Endothelial cell of umbilical vein (primary cell): ENCODE results near the gene ASB11. TPM values are rescaled to one million over a fixed set of nuclear protein-coding genes. Genes with fewer than 3 reads are reported as not detected.

ENCODE experiments used
- BruUV-seq: library from RNA; stranded (reverse); fragments of 400-500 nt; replicated peaks from 2 replicates; lab custom pipeline; 2021; lab: Mats Ljungman, UMichigan
- CTCF ChIA-PET: fragments of 300-600, 350-600 bp; sonication (Branson Sonifier 250); formaldehyde crosslinking; loops from one replicate; lab custom pipeline; 2021; ENCODE audit warnings: antibody characterized with exemption, inconsistent platforms; lab: Charles Lee
- POLR2A ChIA-PET: fragments of 300-600, 350-600 bp; sonication (Branson Sonifier 250); formaldehyde crosslinking; loops from one replicate; lab custom pipeline; 2021; ENCODE audit warnings: antibody characterized with exemption, inconsistent platforms; lab: Charles Lee
- DNase-seq: peaks from one replicate; pipeline ENCODE4 v3.0.0-alpha.2; 2011; ENCODE audit warnings: low read depth, low spot score
- FAIRE-seq: peaks from 2 replicates; lab custom pipeline; 2011; peaks lifted over from hg19 to GRCh38; lab: Jason Lieb, UNC
- H2AFZ ChIP-seq: 2 replicates; pipeline ENCODE4 v1.6.0; 2012; ENCODE audit warnings: low read depth, low read length, control low read depth, inconsistent platforms
- H3K27ac ChIP-seq: 2 replicates; pipeline ENCODE4 v1.5.1; 2011; ENCODE audit warnings: low read depth, mild to moderate bottlenecking, control low read depth, low read length, moderate library complexity; ENCODE audit not compliant: insufficient read depth
- H3K27me3 ChIP-seq, 2 experiments: 2 replicates each; pipeline versions ENCODE4 v1.6.0 to v1.6.1; 2011; ENCODE audit warnings: low read length in 2 of 2, mixed read lengths in 1 of 2; ENCODE audit not compliant: control insufficient read depth in 2 of 2, insufficient read depth in 2 of 2
- H3K36me3 ChIP-seq, 2 experiments: 2 replicates in 1 of 2; 3 replicates in 1 of 2; pipeline ENCODE4 v1.5.1; 2011; ENCODE audit warnings: low read length in 2 of 2, mild to moderate bottlenecking in 1 of 2, moderate library complexity in 1 of 2; ENCODE audit not compliant: control insufficient read depth in 2 of 2, insufficient read depth in 2 of 2; ENCODE audit errors: extremely low read depth in 1 of 2
- H3K4me1 ChIP-seq: 3 replicates; pipeline ENCODE4 v1.5.1; 2011; ENCODE audit warnings: mild to moderate bottlenecking, low read length; ENCODE audit not compliant: control insufficient read depth, insufficient read depth; ENCODE audit errors: extremely low read depth
- H3K4me2 ChIP-seq: 2 replicates; pipeline ENCODE4 v1.6.1; 2011; ENCODE audit warnings: low read length, control low read depth, mixed read lengths; ENCODE audit not compliant: insufficient read depth
- H3K4me3 ChIP-seq, 3 experiments: fragments of 200-600 bp in 1 of 3; sonication (generic), shearing (Covaris generic) in 1 of 3; replicated peaks in 1 of 3; 2 replicates each; pipeline ENCODE4 v1.5.1; 2011 to 2016; ENCODE audit warnings: control low read depth in 3 of 3, low read length in 3 of 3, mild to moderate bottlenecking in 2 of 3, inconsistent platforms in 1 of 3, low read depth in 1 of 3, moderate library complexity in 1 of 3; ENCODE audit not compliant: insufficient read depth in 1 of 3
- H3K79me2 ChIP-seq: 2 replicates; pipeline ENCODE4 v1.6.0; 2012; ENCODE audit warnings: low read length, inconsistent platforms; ENCODE audit not compliant: control insufficient read depth, insufficient read depth
- H3K9ac ChIP-seq: replicated peaks from 2 replicates; pipeline ENCODE3; 2011; ENCODE audit warnings: low read length, control low read depth; ENCODE audit not compliant: insufficient read depth; ENCODE audit errors: extremely low read depth
- H3K9me1 ChIP-seq: replicated peaks from 3 replicates; pipeline ENCODE4 v1.6.0; 2011; ENCODE audit warnings: mild to moderate bottlenecking, low read length; ENCODE audit not compliant: control insufficient read depth, insufficient read depth; ENCODE audit errors: extremely low read depth
- H3K9me3 ChIP-seq: replicated peaks from 2 replicates; pipeline ENCODE4 v1.5.1; 2012; ENCODE audit warnings: low read length, inconsistent platforms; ENCODE audit not compliant: control insufficient read depth, insufficient read depth
- H4K20me1 ChIP-seq: replicated peaks from 2 replicates; pipeline ENCODE3; 2011; ENCODE audit warnings: mild to moderate bottlenecking, low read length; ENCODE audit not compliant: control insufficient read depth, insufficient read depth; ENCODE audit errors: extremely low read depth
- CTCF ChIP-seq, 2 donors: IDR thresholded peaks; 1 replicate in 1 of 2; 2 replicates in 1 of 2; pipeline ENCODE4 v1.5.1; 2011; ENCODE audit warnings: low read length in 2 of 2, mild to moderate bottlenecking in 2 of 2, moderate library complexity in 2 of 2, control low read depth in 1 of 2, inconsistent platforms in 1 of 2, low read depth in 1 of 2; ENCODE audit not compliant: insufficient read depth in 1 of 2; ENCODE audit errors: extremely low read depth in 1 of 2
- EZH2 ChIP-seq: IDR thresholded peaks from 2 replicates; pipeline ENCODE4 v1.6.1; 2012; ENCODE audit warnings: borderline replicate concordance, low read depth, mild to moderate bottlenecking, moderate library complexity, low read length, inconsistent platforms; ENCODE audit not compliant: severe bottlenecking
- FOS ChIP-seq: IDR thresholded peaks from 2 replicates; pipeline ENCODE4 v1.6.1; 2011; ENCODE audit warnings: mild to moderate bottlenecking, low read length, moderate library complexity, borderline replicate concordance; ENCODE audit not compliant: insufficient read depth
- GATA2 ChIP-seq: IDR thresholded peaks from 2 replicates; pipeline ENCODE4 v1.7.0; 2011; ENCODE audit warnings: low read depth, mild to moderate bottlenecking, moderate library complexity, mixed read lengths, low read length; ENCODE audit not compliant: insufficient read length, insufficient read depth
- JUN ChIP-seq: IDR thresholded peaks from 2 replicates; pipeline ENCODE4 v1.6.1; 2011; ENCODE audit warnings: borderline replicate concordance, low read depth; ENCODE audit not compliant: insufficient read length, insufficient read depth
- MAX ChIP-seq: IDR thresholded peaks from 2 replicates; pipeline ENCODE4 v1.6.1; 2011; ENCODE audit not compliant: insufficient read depth, insufficient read length
- MYC ChIP-seq: IDR thresholded peaks from one replicate; pipeline ENCODE4 v1.6.1; 2011; ENCODE audit warnings: mild to moderate bottlenecking, low read depth, low read length
- POLR2A ChIP-seq: IDR thresholded peaks from 2 replicates; pipeline ENCODE4 v1.6.1; 2012; ENCODE audit warnings: low read depth, mild to moderate bottlenecking, control low read depth, low read length
- POLR2AphosphoS5 ChIP-seq: IDR thresholded peaks from 2 replicates; pipeline ENCODE4 v1.6.1; 2012; ENCODE audit warnings: low read depth, mild to moderate bottlenecking, control low read depth, low read length, moderate library complexity; ENCODE audit not compliant: insufficient read depth
- dilution Hi-C: fragments of 300-500 bp; cut with MboI; formaldehyde crosslinking; loops from one replicate; pipeline ENCODE4 v1.15.0; 2019; ENCODE audit warnings: low sequenced_read_pairs; ENCODE audit not compliant: extremely low pct_ligation_motif_present
- intact Hi-C: fragments of 100-400 bp; cut with micrococcal nuclease; formaldehyde crosslinking; loops from one replicate; pipeline ENCODE4 v1.10.0; 2022
- polyA plus RNA-seq, 4 experiments: library from polyadenylated mRNA; depleted of rRNA in 3 of 4; stranded (reverse) in 3 of 4; unstranded in 1 of 4; fragments of >200 nt; gene quantifications; 2 replicates each; pipeline versions ENCODE4 v1.2.1 to v1.2.3, GENCODE V29; 2011 to 2012; ENCODE audit warnings: missing spikeins in 1 of 4
- total RNA-seq: library from RNA; stranded (reverse); gene quantifications from 2 replicates; pipeline ENCODE4 v1.2.3, GENCODE V29; 2021

ASB11 gene
- total and polyA plus RNA-seq, 2 donors (not counting 3 experiments of a cell fraction or from before 2014, with no cell fraction given): 0.06 to 0.15 TPM

GRCh38 chrX:15254852-15255251 lies 60.6 kb downstream of the ASB11 start:
- Histone ChIP-seq H4K20me1 (no peaks in the 10 kb centered on the region), H3K4me3 (no peak overlapping the region), H3K9me1 (no peaks in the 10 kb centered on the region), H3K4me2 (no peak overlapping the region), H3K36me3 (no peaks in the 10 kb centered on the region), H3K9ac (no peak overlapping the region), H3K9me3 (no peaks in the 10 kb centered on the region), H3K27me3 (no peaks in the 10 kb centered on the region), H3K27ac (no peak overlapping the region), H2AFZ (no peak overlapping the region), H3K4me1 (no peaks in the 10 kb centered on the region), H3K79me2 (no peaks in the 10 kb centered on the region)
- intact Hi-C loops: no loop called here
- dilution Hi-C loops: no loop called here
- TF ChIP-seq JUN: no peak
- TF ChIP-seq GATA2: no peak
- no peak for TF ChIP-seq MAX
- no peak for TF ChIP-seq CTCF (IDR thresholded peaks at IDR 0.05; ENCODE audit: extremely low read depth in 1 of 2, insufficient read depth in 1 of 2, low read depth in 1 of 2, low read length in 2 of 2)
- no peak for FAIRE-seq
- CTCF ChIA-PET: no interaction called here
- no peak for DNase-seq
- BruUV-seq: no TSS peak
- POLR2A ChIA-PET: no interaction called here

- no peak for TF ChIP-seq CTCF (IDR thresholded peaks at IDR 0.05; ENCODE audit: extremely low read depth in 1 of 2, insufficient read depth in 1 of 2, low read depth in 1 of 2, low read length in 2 of 2)
- TF ChIP-seq MYC: no peak
- no peak for TF ChIP-seq FOS
- TF ChIP-seq GATA2: no peak
- no peak for TF ChIP-seq POLR2AphosphoS5
- TF ChIP-seq EZH2: no peak
- TF ChIP-seq MAX: no peak
- TF ChIP-seq POLR2A: no peak
- no peak for TF ChIP-seq JUN
- Histone ChIP-seq H3K36me3 (no peaks in the 10 kb centered on the region), H3K4me1 (no peaks in the 10 kb centered on the region), H3K4me2 (no peak overlapping the region), H3K9me1 (no peaks in the 10 kb centered on the region), H4K20me1 (no peaks in the 10 kb centered on the region), H3K27me3 (no peaks in the 10 kb centered on the region), H3K4me3 (no peak overlapping the region), H3K27ac (no peak overlapping the region), H3K9me3 (no peaks in the 10 kb centered on the region), H3K9ac (no peak overlapping the region), H2AFZ (no peak overlapping the region), H3K79me2 (no peaks in the 10 kb centered on the region)
- no TSS peak for BruUV-seq
- dilution Hi-C loops: no loop called here
- FAIRE-seq (no peak), DNase-seq (no peak)
- POLR2A ChIA-PET: no interaction called here
- intact Hi-C loops: no loop called here
- CTCF ChIA-PET: no interaction called here
These were observed 69.5 kb downstream of the ASB11 start for GRCh38 chrX:15245896-15246295.
